HT-29 (cell line): ENCODE results near the gene SWAP70. TPM values are rescaled to one million over a fixed set of nuclear protein-coding genes. Genes with fewer than 3 reads are reported as not detected.

Source experiments
- DNase-seq: peaks from one replicate; pipeline ENCODE4 v3.0.0-alpha.2; 2015; ENCODE audit warnings: low spot score
- total RNA-seq: library from RNA; depleted of rRNA; stranded (reverse); fragments of >200 nt; shearing (Covaris generic); gene quantifications from 2 replicates; pipeline ENCODE4 v1.2.3, GENCODE V29; 2014

The SWAP70 gene
- total RNA-seq, 1 experiment from 2014 or later = 4.4 TPM

GRCh38 chr11:9752091-9752490, 88.2 kb downstream of the SWAP70 start:
- DNase-seq = no peak

GRCh38 chr11:9753021-9753420, 89.1 kb downstream of the SWAP70 start:
- DNase-seq = no peak

- no peak for DNase-seq
Measured at GRCh38 chr11:9754010-9754471, 90.2 kb downstream of the SWAP70 start.

- DNase-seq = no peak
Measured at GRCh38 chr11:9755561-9756185, 91.8 kb downstream of the SWAP70 start.

GRCh38 chr11:9756461-9756860, 92.6 kb downstream of the SWAP70 start:
- no peak for DNase-seq

GRCh38 chr11:9756878-9757277, 93.0 kb downstream of the SWAP70 start:
- no peak for DNase-seq

- DNase-seq = peak; percentile 86
Measured at GRCh38 chr11:9757809-9758636, 94.1 kb downstream of the SWAP70 start.

GRCh38 chr11:9758637-9759518, 95.0 kb downstream of the SWAP70 start:
- peak; percentile 68 for DNase-seq

- peak; percentile 73 for DNase-seq
Measured at GRCh38 chr11:9759519-9760192, 95.8 kb downstream of the SWAP70 start.

- no peak for DNase-seq
Measured at GRCh38 chr11:9760193-9760575, 96.3 kb downstream of the SWAP70 start.

GRCh38 chr11:9761441-9761945, 97.6 kb downstream of the SWAP70 start:
- DNase-seq = no peak

- no peak for DNase-seq
Measured at GRCh38 chr11:9762531-9762930, 98.7 kb downstream of the SWAP70 start.

- no peak for DNase-seq
Measured at GRCh38 chr11:9763301-9763700, 99.4 kb downstream of the SWAP70 start.

- DNase-seq = no peak
Measured at GRCh38 chr11:9765320-9766101, 101.6 kb downstream of the SWAP70 start.

- DNase-seq = no peak
Measured at GRCh38 chr11:9769621-9770020, 105.7 kb downstream of the SWAP70 start.

GRCh38 chr11:9771071-9771511, 107.2 kb downstream of the SWAP70 start:
- no peak for DNase-seq

GRCh38 chr11:9772218-9772617, 108.3 kb downstream of the SWAP70 start:
- DNase-seq = no peak

GRCh38 chr11:9773524-9773923, 109.6 kb downstream of the SWAP70 start:
- no peak for DNase-seq

GRCh38 chr11:9774109-9774508, 110.2 kb downstream of the SWAP70 start:
- no peak for DNase-seq
